ENCODE data around the gene TACC3. TPM values are rescaled to one million over a fixed set of nuclear protein-coding genes. Genes with fewer than 3 reads are reported as not detected.

Gene TACC3
- total RNA-seq, 1 experiment from 2014 or later = 207 TPM

DNA sequence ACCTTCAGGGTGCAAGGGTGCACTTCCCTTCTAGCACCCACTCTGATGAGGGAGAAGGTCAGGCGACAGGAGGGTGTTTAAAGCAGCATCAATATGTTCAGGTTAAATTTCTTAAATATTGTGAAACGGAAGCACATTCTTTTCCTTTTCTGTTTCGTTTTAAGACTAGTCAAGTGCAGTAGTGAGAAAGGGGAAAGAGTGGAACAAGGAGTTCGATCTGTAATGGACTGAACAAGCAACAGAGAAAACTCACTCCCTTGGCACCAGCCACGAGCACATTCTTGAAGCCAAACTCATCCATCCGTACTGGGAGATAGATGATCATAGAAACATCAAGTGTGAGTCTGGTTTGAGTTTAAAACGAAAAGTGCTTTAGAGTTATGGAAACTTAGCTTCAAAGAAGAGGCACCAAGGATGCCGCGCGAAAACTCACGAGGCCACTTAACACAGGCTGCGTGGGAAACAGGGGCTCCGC, 38.0 kb upstream of the TACC3 start:
- ATAC-seq (no peak), DNase-seq (ENCODE audit: low spot score) (no peak)
- H3K9me3 Mint-ChIP-seq = no peaks in the 10 kb centered on the region
- peak overlapping the region; percentile 73 for H3K4me3 Mint-ChIP-seq
- no peaks in the 10 kb centered on the region for H3K36me3 Mint-ChIP-seq
- H3K4me1 Mint-ChIP-seq = peaks cover 16% of the 10 kb centered on the region
- TF ChIP-seq, protein P1, sequence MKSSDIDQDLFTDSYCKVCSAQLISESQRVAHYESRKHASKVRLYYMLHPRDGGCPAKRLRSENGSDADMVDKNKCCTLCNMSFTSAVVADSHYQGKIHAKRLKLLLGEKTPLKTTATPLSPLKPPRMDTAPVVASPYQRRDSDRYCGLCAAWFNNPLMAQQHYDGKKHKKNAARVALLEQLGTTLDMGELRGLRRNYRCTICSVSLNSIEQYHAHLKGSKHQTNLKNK (CRISPR knock-in tag; IDR thresholded peaks at IDR 0.05) = no peak
- TF ChIP-seq ZNF138 (CRISPR knock-in tag; conservative IDR thresholded peaks at IDR 0.05) (no peak), FOXP1 (CRISPR knock-in tag; IDR thresholded peaks at IDR 0.05; ENCODE audit: borderline replicate concordance) (no peak), RORB (CRISPR knock-in tag; IDR thresholded peaks at IDR 0.05) (no peak), PRRX2 (CRISPR knock-in tag; IDR thresholded peaks at IDR 0.05) (no peak), ATF1 (CRISPR knock-in tag; IDR thresholded peaks at IDR 0.05) (no peak), JUN (CRISPR knock-in tag; IDR thresholded peaks at IDR 0.05) (no peak), CBFB (CRISPR knock-in tag; IDR thresholded peaks at IDR 0.05; ENCODE audit: low read depth) (no peak), ZBTB21 (CRISPR knock-in tag; IDR thresholded peaks at IDR 0.05; ENCODE audit: borderline replicate concordance) (no peak), RELA (CRISPR knock-in tag; IDR thresholded peaks at IDR 0.05; ENCODE audit: borderline replicate concordance) (no peak), TEAD1 (CRISPR knock-in tag; IDR thresholded peaks at IDR 0.05) (no peak)
- TF ChIP-seq, protein P2, sequence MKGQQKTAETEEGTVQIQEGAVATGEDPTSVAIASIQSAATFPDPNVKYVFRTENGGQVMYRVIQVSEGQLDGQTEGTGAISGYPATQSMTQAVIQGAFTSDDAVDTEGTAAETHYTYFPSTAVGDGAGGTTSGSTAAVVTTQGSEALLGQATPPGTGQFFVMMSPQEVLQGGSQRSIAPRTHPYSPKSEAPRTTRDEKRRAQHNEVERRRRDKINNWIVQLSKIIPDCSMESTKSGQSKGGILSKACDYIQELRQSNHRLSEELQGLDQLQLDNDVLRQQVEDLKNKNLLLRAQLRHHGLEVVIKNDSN (CRISPR knock-in tag; IDR thresholded peaks at IDR 0.05) = no peak
- TF ChIP-seq, protein P3, sequence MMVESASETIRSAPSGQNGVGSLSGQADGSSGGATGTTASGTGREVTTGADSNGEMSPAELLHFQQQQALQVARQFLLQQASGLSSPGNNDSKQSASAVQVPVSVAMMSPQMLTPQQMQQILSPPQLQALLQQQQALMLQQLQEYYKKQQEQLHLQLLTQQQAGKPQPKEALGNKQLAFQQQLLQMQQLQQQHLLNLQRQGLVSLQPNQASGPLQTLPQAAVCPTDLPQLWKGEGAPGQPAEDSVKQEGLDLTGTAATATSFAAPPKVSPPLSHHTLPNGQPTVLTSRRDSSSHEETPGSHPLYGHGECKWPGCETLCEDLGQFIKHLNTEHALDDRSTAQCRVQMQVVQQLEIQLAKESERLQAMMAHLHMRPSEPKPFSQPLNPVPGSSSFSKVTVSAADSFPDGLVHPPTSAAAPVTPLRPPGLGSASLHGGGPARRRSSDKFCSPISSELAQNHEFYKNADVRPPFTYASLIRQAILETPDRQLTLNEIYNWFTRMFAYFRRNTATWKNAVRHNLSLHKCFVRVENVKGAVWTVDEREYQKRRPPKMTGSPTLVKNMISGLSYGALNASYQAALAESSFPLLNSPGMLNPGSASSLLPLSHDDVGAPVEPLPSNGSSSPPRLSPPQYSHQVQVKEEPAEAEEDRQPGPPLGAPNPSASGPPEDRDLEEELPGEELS (CRISPR knock-in tag; IDR thresholded peaks at IDR 0.05) = no peak
- TF ChIP-seq, protein P4, sequence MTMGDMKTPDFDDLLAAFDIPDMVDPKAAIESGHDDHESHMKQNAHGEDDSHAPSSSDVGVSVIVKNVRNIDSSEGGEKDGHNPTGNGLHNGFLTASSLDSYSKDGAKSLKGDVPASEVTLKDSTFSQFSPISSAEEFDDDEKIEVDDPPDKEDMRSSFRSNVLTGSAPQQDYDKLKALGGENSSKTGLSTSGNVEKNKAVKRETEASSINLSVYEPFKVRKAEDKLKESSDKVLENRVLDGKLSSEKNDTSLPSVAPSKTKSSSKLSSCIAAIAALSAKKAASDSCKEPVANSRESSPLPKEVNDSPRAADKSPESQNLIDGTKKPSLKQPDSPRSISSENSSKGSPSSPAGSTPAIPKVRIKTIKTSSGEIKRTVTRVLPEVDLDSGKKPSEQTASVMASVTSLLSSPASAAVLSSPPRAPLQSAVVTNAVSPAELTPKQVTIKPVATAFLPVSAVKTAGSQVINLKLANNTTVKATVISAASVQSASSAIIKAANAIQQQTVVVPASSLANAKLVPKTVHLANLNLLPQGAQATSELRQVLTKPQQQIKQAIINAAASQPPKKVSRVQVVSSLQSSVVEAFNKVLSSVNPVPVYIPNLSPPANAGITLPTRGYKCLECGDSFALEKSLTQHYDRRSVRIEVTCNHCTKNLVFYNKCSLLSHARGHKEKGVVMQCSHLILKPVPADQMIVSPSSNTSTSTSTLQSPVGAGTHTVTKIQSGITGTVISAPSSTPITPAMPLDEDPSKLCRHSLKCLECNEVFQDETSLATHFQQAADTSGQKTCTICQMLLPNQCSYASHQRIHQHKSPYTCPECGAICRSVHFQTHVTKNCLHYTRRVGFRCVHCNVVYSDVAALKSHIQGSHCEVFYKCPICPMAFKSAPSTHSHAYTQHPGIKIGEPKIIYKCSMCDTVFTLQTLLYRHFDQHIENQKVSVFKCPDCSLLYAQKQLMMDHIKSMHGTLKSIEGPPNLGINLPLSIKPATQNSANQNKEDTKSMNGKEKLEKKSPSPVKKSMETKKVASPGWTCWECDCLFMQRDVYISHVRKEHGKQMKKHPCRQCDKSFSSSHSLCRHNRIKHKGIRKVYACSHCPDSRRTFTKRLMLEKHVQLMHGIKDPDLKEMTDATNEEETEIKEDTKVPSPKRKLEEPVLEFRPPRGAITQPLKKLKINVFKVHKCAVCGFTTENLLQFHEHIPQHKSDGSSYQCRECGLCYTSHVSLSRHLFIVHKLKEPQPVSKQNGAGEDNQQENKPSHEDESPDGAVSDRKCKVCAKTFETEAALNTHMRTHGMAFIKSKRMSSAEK (CRISPR knock-in tag; IDR thresholded peaks at IDR 0.05; ENCODE audit: borderline replicate concordance) = no peak
- ChIA-PET CTCF (interaction anchor here (1.9 kb wide), 1 partner anchor 10 kb away, joined by 8 read pairs; no protein-coding TSS in a partner anchor), POLR2A (no interaction called here)
- H3K27me3 Mint-ChIP-seq (ENCODE audit: low read depth) = peaks cover 27% of the 10 kb centered on the region
- no peak overlapping the region for H3K27ac Mint-ChIP-seq

DNA sequence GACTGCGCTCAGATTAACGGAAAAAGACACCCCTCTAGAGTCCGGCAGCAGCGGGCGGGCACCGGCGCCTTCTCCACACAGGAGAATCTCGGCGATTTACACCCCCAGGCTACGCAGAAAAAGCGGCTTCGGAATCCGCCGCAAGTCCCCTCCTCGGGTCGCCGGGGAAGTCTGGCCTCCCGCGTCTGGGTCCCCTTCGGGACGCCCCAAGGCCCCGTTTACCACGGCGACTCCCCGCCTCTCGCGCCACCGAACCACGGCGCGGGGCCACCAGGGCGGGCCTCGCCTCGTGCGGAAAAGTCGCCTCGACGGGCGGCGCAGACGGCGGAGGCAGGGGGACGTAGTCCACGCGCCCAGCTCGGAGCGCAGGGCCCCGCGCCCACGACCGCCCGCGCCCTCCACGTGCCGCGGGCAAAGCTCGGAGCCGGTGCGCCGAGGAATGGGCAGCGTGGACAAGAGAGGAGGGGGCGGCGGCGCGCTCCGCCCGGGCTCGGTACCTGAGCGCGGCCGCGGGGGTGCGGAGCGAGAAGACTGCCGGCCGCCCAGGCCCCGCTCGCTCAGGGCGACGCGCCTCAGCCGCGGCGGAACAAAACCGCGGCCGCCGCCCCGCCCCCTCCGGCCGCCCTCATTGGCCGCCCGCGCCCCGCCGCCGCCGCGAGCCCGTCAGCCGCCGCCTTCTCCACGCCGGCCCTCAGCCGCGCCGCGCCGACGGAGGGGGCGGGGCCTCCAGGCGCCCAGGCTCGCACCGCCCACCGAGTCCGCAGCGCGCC, 37.4 kb upstream of the TACC3 start, which contains the start of gene FAM53A:
Gene FAM53A (minus strand): TSS at position 578 of the 770 bp plus-strand sequence. CDS start 15,572 bp downstream, outside the sequence.
- Mint-ChIP-seq H3K4me1 (peaks cover 16% of the 10 kb centered on the region), H3K27me3 (ENCODE audit: low read depth) (peaks cover 27% of the 10 kb centered on the region), H3K27ac (no peak within 1 kb of the TSS), H3K36me3 (no peaks in the 10 kb centered on the region), H3K9me3 (no peaks in the 10 kb centered on the region), H3K4me3 (peak within 1 kb of the TSS; percentile 73)
- ATAC-seq = peak; percentile 96
- ChIA-PET CTCF (interaction anchor here (1.9 kb wide), 1 partner anchor 9 kb away, joined by 8 read pairs; no protein-coding TSS in a partner anchor), POLR2A (no interaction called here)
- DNase-seq (ENCODE audit: low spot score) = peak; percentile 42
- TF ChIP-seq, protein P5, sequence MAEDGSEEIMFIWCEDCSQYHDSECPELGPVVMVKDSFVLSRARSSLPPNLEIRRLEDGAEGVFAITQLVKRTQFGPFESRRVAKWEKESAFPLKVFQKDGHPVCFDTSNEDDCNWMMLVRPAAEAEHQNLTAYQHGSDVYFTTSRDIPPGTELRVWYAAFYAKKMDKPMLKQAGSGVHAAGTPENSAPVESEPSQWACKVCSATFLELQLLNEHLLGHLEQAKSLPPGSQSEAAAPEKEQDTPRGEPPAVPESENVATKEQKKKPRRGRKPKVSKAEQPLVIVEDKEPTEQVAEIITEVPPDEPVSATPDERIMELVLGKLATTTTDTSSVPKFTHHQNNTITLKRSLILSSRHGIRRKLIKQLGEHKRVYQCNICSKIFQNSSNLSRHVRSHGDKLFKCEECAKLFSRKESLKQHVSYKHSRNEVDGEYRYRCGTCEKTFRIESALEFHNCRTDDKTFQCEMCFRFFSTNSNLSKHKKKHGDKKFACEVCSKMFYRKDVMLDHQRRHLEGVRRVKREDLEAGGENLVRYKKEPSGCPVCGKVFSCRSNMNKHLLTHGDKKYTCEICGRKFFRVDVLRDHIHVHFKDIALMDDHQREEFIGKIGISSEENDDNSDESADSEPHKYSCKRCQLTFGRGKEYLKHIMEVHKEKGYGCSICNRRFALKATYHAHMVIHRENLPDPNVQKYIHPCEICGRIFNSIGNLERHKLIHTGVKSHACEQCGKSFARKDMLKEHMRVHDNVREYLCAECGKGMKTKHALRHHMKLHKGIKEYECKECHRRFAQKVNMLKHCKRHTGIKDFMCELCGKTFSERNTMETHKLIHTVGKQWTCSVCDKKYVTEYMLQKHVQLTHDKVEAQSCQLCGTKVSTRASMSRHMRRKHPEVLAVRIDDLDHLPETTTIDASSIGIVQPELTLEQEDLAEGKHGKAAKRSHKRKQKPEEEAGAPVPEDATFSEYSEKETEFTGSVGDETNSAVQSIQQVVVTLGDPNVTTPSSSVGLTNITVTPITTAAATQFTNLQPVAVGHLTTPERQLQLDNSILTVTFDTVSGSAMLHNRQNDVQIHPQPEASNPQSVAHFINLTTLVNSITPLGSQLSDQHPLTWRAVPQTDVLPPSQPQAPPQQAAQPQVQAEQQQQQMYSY (CRISPR knock-in tag; IDR thresholded peaks at IDR 0.05) = peak; percentile 67
- TF ChIP-seq, protein P1 (CRISPR knock-in tag; IDR thresholded peaks at IDR 0.05) = no peak
- TF ChIP-seq FOXP1 (CRISPR knock-in tag; IDR thresholded peaks at IDR 0.05; ENCODE audit: borderline replicate concordance) (peak; percentile 88; the same call in 1 of the 2 replicates), EMX1 (CRISPR knock-in tag; IDR thresholded peaks at IDR 0.05) (no peak), JUN (CRISPR knock-in tag; IDR thresholded peaks at IDR 0.05) (peak; percentile 85)
- TF ChIP-seq, protein P6, sequence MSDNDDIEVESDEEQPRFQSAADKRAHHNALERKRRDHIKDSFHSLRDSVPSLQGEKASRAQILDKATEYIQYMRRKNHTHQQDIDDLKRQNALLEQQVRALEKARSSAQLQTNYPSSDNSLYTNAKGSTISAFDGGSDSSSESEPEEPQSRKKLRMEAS (CRISPR knock-in tag; IDR thresholded peaks at IDR 0.05) = 0 out of 2 replicates have a peak, but pooled peaks have one; percentile 81
- TF ChIP-seq, protein P7, sequence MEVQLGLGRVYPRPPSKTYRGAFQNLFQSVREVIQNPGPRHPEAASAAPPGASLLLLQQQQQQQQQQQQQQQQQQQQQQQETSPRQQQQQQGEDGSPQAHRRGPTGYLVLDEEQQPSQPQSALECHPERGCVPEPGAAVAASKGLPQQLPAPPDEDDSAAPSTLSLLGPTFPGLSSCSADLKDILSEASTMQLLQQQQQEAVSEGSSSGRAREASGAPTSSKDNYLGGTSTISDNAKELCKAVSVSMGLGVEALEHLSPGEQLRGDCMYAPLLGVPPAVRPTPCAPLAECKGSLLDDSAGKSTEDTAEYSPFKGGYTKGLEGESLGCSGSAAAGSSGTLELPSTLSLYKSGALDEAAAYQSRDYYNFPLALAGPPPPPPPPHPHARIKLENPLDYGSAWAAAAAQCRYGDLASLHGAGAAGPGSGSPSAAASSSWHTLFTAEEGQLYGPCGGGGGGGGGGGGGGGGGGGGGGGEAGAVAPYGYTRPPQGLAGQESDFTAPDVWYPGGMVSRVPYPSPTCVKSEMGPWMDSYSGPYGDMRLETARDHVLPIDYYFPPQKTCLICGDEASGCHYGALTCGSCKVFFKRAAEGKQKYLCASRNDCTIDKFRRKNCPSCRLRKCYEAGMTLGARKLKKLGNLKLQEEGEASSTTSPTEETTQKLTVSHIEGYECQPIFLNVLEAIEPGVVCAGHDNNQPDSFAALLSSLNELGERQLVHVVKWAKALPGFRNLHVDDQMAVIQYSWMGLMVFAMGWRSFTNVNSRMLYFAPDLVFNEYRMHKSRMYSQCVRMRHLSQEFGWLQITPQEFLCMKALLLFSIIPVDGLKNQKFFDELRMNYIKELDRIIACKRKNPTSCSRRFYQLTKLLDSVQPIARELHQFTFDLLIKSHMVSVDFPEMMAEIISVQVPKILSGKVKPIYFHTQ (CRISPR knock-in tag; IDR thresholded peaks at IDR 0.05) = no peak

All from WTC11 (cell line).